Thyroid gland (tissue), 4 donors: Measurements from ENCODE around the gene SEL1L2.

Source experiments
- POLR2A ChIP-seq, 2 donors: fragments of 450-650 bp; IDR thresholded peaks; one replicate each; pipeline ENCODE4 v1.6.1; 2017; ENCODE audit warnings: antibody characterized with exemption in 2 of 2, mild to moderate bottlenecking in 2 of 2, moderate library complexity in 1 of 2
- TF ChIP-seq, protein P1 (sequence below), 6 experiments: fragments of 200-600 bp in 3 of 6; fragments of 450-650 bp in 3 of 6; sonication (generic) in 3 of 6; IDR thresholded peaks; one replicate each; pipeline ENCODE4 v1.5.1; 2016 to 2019; ENCODE audit warnings: antibody characterized with exemption in 6 of 6, mild to moderate bottlenecking in 2 of 6, inconsistent platforms in 1 of 6, moderate library complexity in 1 of 6

DNA sequence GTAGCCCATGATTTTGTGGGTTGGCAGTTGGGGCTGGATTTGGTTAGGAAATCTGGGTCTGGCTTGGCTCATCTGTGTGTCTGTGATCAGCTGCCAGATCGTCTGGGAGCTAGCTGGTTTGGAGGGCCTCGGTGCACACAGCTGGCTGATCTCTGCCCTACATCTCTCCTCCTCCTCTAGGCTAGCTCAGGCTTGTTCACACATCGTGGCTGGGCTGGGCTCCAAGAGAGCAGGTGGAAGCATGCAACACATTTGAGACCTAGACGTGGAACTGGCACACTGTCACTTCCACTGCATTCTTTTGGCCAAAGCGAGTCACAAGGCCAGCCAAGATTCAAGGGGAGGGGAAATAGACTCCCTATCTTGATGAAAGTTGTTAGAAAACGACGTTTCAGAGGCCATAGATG, 189.7 kb downstream of the SEL1L2 start:
- TF ChIP-seq, protein P1, sequence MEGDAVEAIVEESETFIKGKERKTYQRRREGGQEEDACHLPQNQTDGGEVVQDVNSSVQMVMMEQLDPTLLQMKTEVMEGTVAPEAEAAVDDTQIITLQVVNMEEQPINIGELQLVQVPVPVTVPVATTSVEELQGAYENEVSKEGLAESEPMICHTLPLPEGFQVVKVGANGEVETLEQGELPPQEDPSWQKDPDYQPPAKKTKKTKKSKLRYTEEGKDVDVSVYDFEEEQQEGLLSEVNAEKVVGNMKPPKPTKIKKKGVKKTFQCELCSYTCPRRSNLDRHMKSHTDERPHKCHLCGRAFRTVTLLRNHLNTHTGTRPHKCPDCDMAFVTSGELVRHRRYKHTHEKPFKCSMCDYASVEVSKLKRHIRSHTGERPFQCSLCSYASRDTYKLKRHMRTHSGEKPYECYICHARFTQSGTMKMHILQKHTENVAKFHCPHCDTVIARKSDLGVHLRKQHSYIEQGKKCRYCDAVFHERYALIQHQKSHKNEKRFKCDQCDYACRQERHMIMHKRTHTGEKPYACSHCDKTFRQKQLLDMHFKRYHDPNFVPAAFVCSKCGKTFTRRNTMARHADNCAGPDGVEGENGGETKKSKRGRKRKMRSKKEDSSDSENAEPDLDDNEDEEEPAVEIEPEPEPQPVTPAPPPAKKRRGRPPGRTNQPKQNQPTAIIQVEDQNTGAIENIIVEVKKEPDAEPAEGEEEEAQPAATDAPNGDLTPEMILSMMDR (IDR thresholded peaks at IDR 0.05), result no peak
- no peak for TF ChIP-seq POLR2A (IDR thresholded peaks at IDR 0.05)
